HG03135 (cell line): ENCODE measurements around the gene AQP4.

Source experiments
- ATAC-seq: cut with Tn5 transposase; IDR thresholded peaks from one replicate; pipeline ENCODE4 v1.9.1; 2021; ENCODE audit warnings: mild to moderate bottlenecking, moderate library complexity; ENCODE audit not compliant: unreplicated experiment

Gene AQP4

GRCh38 chr18:26865557-26865956 is at the start of gene AQP4:
Gene AQP4 (minus strand): TSS chr18:26865707. CDS start chr18:26865689, 18 bp downstream.
- ATAC-seq: no peak

GRCh38 chr18:26911840-26912239 is 46.3 kb upstream of the AQP4 start:
- no peak for ATAC-seq

- no peak for ATAC-seq
Measured at GRCh38 chr18:26909599-26910290, 44.2 kb upstream of the AQP4 start.

- ATAC-seq: no peak
Measured at GRCh38 chr18:26908906-26909305, 43.4 kb upstream of the AQP4 start.

GRCh38 chr18:26902291-26902690 is 36.8 kb upstream of the AQP4 start:
- ATAC-seq: no peak

- ATAC-seq: no peak
Measured at GRCh38 chr18:26901020-26901419, 35.5 kb upstream of the AQP4 start.

GRCh38 chr18:26894426-26894825 is 28.9 kb upstream of the AQP4 start:
- no peak for ATAC-seq

GRCh38 chr18:26893996-26894395 is 28.5 kb upstream of the AQP4 start:
- no peak for ATAC-seq

- no peak for ATAC-seq
Measured at GRCh38 chr18:26888259-26888658, 22.8 kb upstream of the AQP4 start.

GRCh38 chr18:26875040-26875654 is 9.6 kb upstream of the AQP4 start:
- no peak for ATAC-seq

GRCh38 chr18:26874283-26874682 is 8.8 kb upstream of the AQP4 start:
- ATAC-seq: no peak

- ATAC-seq: no peak
Measured at GRCh38 chr18:26869640-26870039, 4.1 kb upstream of the AQP4 start.

GRCh38 chr18:26868968-26869586 is 3.6 kb upstream of the AQP4 start:
- no peak for ATAC-seq

GRCh38 chr18:26867471-26867870 is 2.0 kb upstream of the AQP4 start:
- ATAC-seq: no peak

- ATAC-seq: no peak
Measured at GRCh38 chr18:26864658-26865057, 849 bp downstream of the AQP4 start.

- ATAC-seq: no peak
Measured at GRCh38 chr18:26863921-26864497, 1.5 kb downstream of the AQP4 start.

- no peak for ATAC-seq
Measured at GRCh38 chr18:26863122-26863879, 2.2 kb downstream of the AQP4 start.

GRCh38 chr18:26862084-26862483 is 3.4 kb downstream of the AQP4 start:
- ATAC-seq: no peak

GRCh38 chr18:26854292-26854881 is 11.1 kb downstream of the AQP4 start:
- no peak for ATAC-seq

- ATAC-seq: no peak
Measured at GRCh38 chr18:26853401-26853800, 12.1 kb downstream of the AQP4 start.

GRCh38 chr18:26843760-26844159 is 21.7 kb downstream of the AQP4 start:
- ATAC-seq: no peak
